Peyer's patch (tissue), 4 donors: ENCODE results near the gene VRK1.

Source experiments
- CTCF ChIP-seq, 6 experiments: fragments of 450-650 bp in 4 of 6; fragments of 200-600 bp in 2 of 6; sonication (generic) in 1 of 6; IDR thresholded peaks; one replicate each; pipeline ENCODE4 v1.5.1; 2017 to 2019; ENCODE audit warnings: antibody characterized with exemption in 6 of 6, mild to moderate bottlenecking in 3 of 6, moderate library complexity in 1 of 6
- POLR2A ChIP-seq, 2 donors: fragments of 450-650 bp; IDR thresholded peaks; one replicate each; pipeline ENCODE4 v1.5.1; 2017; ENCODE audit warnings: antibody characterized with exemption in 2 of 2, mild to moderate bottlenecking in 2 of 2, moderate library complexity in 2 of 2

- TF ChIP-seq CTCF (IDR thresholded peaks at IDR 0.05) (no peak), POLR2A (IDR thresholded peaks at IDR 0.05) (no peak)
Measured at GRCh38 chr14:96764012-96764411, 33.2 kb upstream of the VRK1 start.
